Osteoblast (primary cell): ENCODE data around the gene DCUN1D5. TPM values are rescaled to one million over a fixed set of nuclear protein-coding genes. Genes with fewer than 3 reads are reported as not detected.

Experiments used
- DNase-seq: peaks from one replicate; pipeline ENCODE4 v3.0.0; 2011; ENCODE audit warnings: low spot score, mixed read lengths; ENCODE audit not compliant: insufficient read length; ENCODE audit errors: missing footprints
- H2AFZ ChIP-seq: 2 replicates; pipeline ENCODE4 v1.6.0; 2011; ENCODE audit warnings: mild to moderate bottlenecking, low read length
- H3K27ac ChIP-seq: 2 replicates; pipeline ENCODE4 v1.5.1; 2011; ENCODE audit warnings: mild to moderate bottlenecking, low read depth, low read length, moderate library complexity
- H3K27me3 ChIP-seq: 2 replicates; pipeline ENCODE4 v1.6.0; 2012; ENCODE audit warnings: mild to moderate bottlenecking, control low read depth, inconsistent platforms, low read length, moderate library complexity; ENCODE audit not compliant: insufficient read depth
- H3K36me3 ChIP-seq: 2 replicates; pipeline ENCODE4 v1.5.1; 2011; ENCODE audit warnings: mild to moderate bottlenecking, low read length, control low read depth, moderate library complexity; ENCODE audit not compliant: insufficient read depth
- H3K4me1 ChIP-seq: 2 replicates; pipeline ENCODE4 v1.5.1; 2011; ENCODE audit warnings: mild to moderate bottlenecking, low read length, control low read depth, moderate library complexity; ENCODE audit not compliant: insufficient read depth
- H3K4me2 ChIP-seq: 2 replicates; pipeline ENCODE4 v1.6.0; 2011; ENCODE audit warnings: mild to moderate bottlenecking, low read length; ENCODE audit not compliant: insufficient read depth
- H3K4me3 ChIP-seq: fragments of 200-600 bp; sonication (generic); 3 replicates; pipeline ENCODE4 v1.5.1; 2012; ENCODE audit warnings: mild to moderate bottlenecking, low read length, inconsistent platforms; ENCODE audit not compliant: insufficient read depth
- H3K79me2 ChIP-seq: 2 replicates; pipeline ENCODE4 v1.6.0; 2012; ENCODE audit warnings: mild to moderate bottlenecking, low read length, control low read depth, inconsistent platforms; ENCODE audit not compliant: insufficient read depth
- H3K9me3 ChIP-seq: 2 replicates; pipeline ENCODE4 v1.5.1; 2011; ENCODE audit warnings: low read depth, low read length, control low read depth
- H4K20me1 ChIP-seq: 2 replicates; pipeline ENCODE4 v1.6.0; 2012; ENCODE audit warnings: mild to moderate bottlenecking, low read length, control low read depth; ENCODE audit not compliant: insufficient read depth
- CTCF ChIP-seq: IDR thresholded peaks from 2 replicates; pipeline ENCODE4 v1.5.1; 2011; ENCODE audit warnings: mild to moderate bottlenecking, low read depth, low read length, moderate library complexity; ENCODE audit errors: extremely low read depth
- total RNA-seq: library from RNA; depleted of rRNA; stranded (reverse); fragments of >200 nt; gene quantifications from 2 replicates; pipeline ENCODE4 v1.2.3, GENCODE V29; 2012

The DCUN1D5 gene
- total RNA-seq, 1 donor = 60.1 TPM

GRCh38 chr11:103097279-103097678 lies 5.3 kb upstream of the DCUN1D5 start:
- Histone ChIP-seq H3K27me3 (peaks cover 33% of the 10 kb centered on the region), H3K36me3 (no peaks in the 10 kb centered on the region), H3K4me3 (no peak overlapping the region), H3K79me2 (peaks cover 2% of the 10 kb centered on the region), H2AFZ (no peak overlapping the region), H3K27ac (no peak overlapping the region), H3K4me1 (peaks cover 3% of the 10 kb centered on the region), H3K9me3 (no peaks in the 10 kb centered on the region), H4K20me1 (no peaks in the 10 kb centered on the region), H3K4me2 (no peak overlapping the region)
- TF ChIP-seq CTCF = no peak
- DNase-seq = no peak

- H3K36me3 ChIP-seq = peaks cover 7% of the 10 kb centered on the region
- H3K27ac ChIP-seq = peak overlapping the region; percentile 90
- H3K27me3 ChIP-seq = peaks cover 8% of the 10 kb centered on the region
- peaks cover 4% of the 10 kb centered on the region for H4K20me1 ChIP-seq
- TF ChIP-seq CTCF = no peak
- H3K79me2 ChIP-seq = peaks cover 58% of the 10 kb centered on the region
- H3K4me3 ChIP-seq = peak overlapping the region; percentile 92
- H3K4me1 ChIP-seq = peaks cover 18% of the 10 kb centered on the region
- H2AFZ ChIP-seq = peak overlapping the region; percentile 99
- peak overlapping the region; percentile 99 for H3K4me2 ChIP-seq
- DNase-seq = peak; percentile 69
- H3K9me3 ChIP-seq = no peaks in the 10 kb centered on the region
Observed at GRCh38 chr11:103091064-103091800, 728 bp downstream of the DCUN1D5 start.

- Histone ChIP-seq H3K4me2 (peak overlapping the region; percentile 44), H3K27ac (peak overlapping the region; percentile 79), H3K9me3 (no peaks in the 10 kb centered on the region), H3K79me2 (peaks cover 86% of the 10 kb centered on the region), H3K4me3 (no peak overlapping the region), H3K4me1 (peaks cover 16% of the 10 kb centered on the region), H3K36me3 (peaks cover 13% of the 10 kb centered on the region), H3K27me3 (no peaks in the 10 kb centered on the region), H4K20me1 (peaks cover 6% of the 10 kb centered on the region), H2AFZ (no peak overlapping the region)
- no peak for TF ChIP-seq CTCF
- DNase-seq = peak; percentile 46
Observed at GRCh38 chr11:103086461-103086860, 5.5 kb downstream of the DCUN1D5 start.

GRCh38 chr11:103085758-103086365 lies 6.1 kb downstream of the DCUN1D5 start:
- H3K27ac ChIP-seq = peak overlapping the region; percentile 79
- H2AFZ ChIP-seq = no peak overlapping the region
- no peaks in the 10 kb centered on the region for H3K9me3 ChIP-seq
- no peaks in the 10 kb centered on the region for H3K27me3 ChIP-seq
- no peak for TF ChIP-seq CTCF
- H3K79me2 ChIP-seq = peaks cover 80% of the 10 kb centered on the region
- peak; percentile 62 for DNase-seq
- peak overlapping the region; percentile 44 for H3K4me2 ChIP-seq
- H4K20me1 ChIP-seq = peaks cover 6% of the 10 kb centered on the region
- peaks cover 19% of the 10 kb centered on the region for H3K36me3 ChIP-seq
- no peak overlapping the region for H3K4me3 ChIP-seq
- H3K4me1 ChIP-seq = peaks cover 16% of the 10 kb centered on the region
